HL-60 (cell line): ENCODE measurements around the gene LCK.

Experiments used
- DNase-seq, 2 experiments: peaks; one replicate each; pipeline ENCODE4 v3.0.0-alpha.2; 2010 to 2020; ENCODE audit warnings: low read depth in 1 of 2, low spot score in 1 of 2
- H3K27ac ChIP-seq: fragments of 250-450 bp; sonication (Bioruptor Pico); replicated peaks from 2 replicates; pipeline ENCODE4 v1.5.1; 2020; ENCODE audit warnings: mild to moderate bottlenecking, moderate library complexity
- H3K27me3 ChIP-seq: fragments of 250-450 bp; sonication (Bioruptor Pico); 2 replicates; pipeline ENCODE4 v1.5.1; 2021; ENCODE audit warnings: mild to moderate bottlenecking, moderate library complexity; ENCODE audit not compliant: insufficient read depth, poor library complexity, severe bottlenecking
- H3K4me3 ChIP-seq: replicated peaks from 2 replicates; pipeline ENCODE4 v1.5.1; 2011; ENCODE audit warnings: mild to moderate bottlenecking, control low read depth, low read length; ENCODE audit not compliant: insufficient read depth
- CTCF ChIP-seq: IDR thresholded peaks from one replicate; pipeline ENCODE4 v1.5.1; 2011; ENCODE audit warnings: low read length, control low read depth, inconsistent platforms; ENCODE audit not compliant: insufficient read depth
- GABPA ChIP-seq: IDR thresholded peaks from 2 replicates; pipeline ENCODE4 v1.6.1; 2012; ENCODE audit warnings: low read depth
- POLR2AphosphoS5 ChIP-seq: IDR thresholded peaks from 2 replicates; pipeline ENCODE4 v1.6.1; 2012; ENCODE audit warnings: low read depth
- SPI1 ChIP-seq: IDR thresholded peaks from 2 replicates; pipeline ENCODE4 v1.6.1; 2012; ENCODE audit warnings: low read depth, mild to moderate bottlenecking, borderline replicate concordance
- TF ChIP-seq, protein P1 (sequence below): IDR thresholded peaks from 2 replicates; pipeline ENCODE4 v1.6.1; 2012; ENCODE audit warnings: low read depth; ENCODE audit not compliant: insufficient replicate concordance

LCK gene

DNA sequence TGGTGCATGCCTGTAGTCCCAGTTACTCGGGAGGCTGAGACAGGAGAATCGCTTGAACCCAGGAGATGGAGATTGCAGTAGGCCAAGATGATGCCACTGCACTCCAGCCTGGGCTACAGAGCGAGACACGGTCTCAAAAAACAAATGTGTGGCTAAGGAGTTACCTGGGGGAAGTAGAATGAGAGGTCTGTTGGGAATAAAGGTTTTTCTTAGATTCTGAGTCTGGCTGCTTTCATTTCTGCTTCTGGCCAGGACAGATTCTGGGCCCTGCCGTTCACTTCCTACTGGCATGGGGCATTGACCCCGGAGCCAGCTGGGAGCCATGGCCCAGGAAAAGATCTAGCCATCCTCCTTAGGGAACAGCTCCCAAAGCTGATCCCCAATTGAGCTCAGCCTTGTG is 42.6 kb upstream of the LCK start:
- TF ChIP-seq SPI1 (no peak), POLR2AphosphoS5 (no peak; the same call in 1 of the 2 replicates), GABPA (no peak)
- no peak overlapping the region for H3K4me3 ChIP-seq
- H3K27me3 ChIP-seq = no peaks in the 10 kb centered on the region
- no peak for DNase-seq
- no peak overlapping the region for H3K27ac ChIP-seq

DNA sequence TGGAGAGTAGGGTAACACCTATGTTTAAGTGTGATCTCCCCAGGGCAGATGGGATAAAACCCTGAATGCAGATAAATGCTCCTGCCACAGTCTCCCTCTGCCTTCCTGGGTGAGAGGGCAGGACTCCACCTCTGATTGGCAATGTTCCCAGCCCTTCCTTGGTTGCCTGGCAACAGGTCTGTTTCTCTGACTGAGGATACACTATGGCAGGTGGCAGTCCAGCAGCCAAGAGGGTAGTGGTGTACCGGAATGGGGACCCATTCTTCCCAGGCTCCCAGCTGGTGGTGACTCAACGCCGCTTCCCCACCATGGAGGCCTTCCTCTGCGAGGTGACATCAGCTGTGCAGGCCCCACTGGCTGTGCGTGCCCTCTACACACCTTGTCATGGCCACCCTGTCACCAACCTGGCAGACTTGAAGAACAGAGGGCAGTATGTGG is 42.2 kb upstream of the LCK start, which contains the start of gene DCDC2B:
DCDC2B (plus strand) TSS at position 199 of the 438 bp plus-strand sequence; CDS start at position 204, 5 bp downstream.
- no peak for TF ChIP-seq CTCF
- TF ChIP-seq, protein P1, sequence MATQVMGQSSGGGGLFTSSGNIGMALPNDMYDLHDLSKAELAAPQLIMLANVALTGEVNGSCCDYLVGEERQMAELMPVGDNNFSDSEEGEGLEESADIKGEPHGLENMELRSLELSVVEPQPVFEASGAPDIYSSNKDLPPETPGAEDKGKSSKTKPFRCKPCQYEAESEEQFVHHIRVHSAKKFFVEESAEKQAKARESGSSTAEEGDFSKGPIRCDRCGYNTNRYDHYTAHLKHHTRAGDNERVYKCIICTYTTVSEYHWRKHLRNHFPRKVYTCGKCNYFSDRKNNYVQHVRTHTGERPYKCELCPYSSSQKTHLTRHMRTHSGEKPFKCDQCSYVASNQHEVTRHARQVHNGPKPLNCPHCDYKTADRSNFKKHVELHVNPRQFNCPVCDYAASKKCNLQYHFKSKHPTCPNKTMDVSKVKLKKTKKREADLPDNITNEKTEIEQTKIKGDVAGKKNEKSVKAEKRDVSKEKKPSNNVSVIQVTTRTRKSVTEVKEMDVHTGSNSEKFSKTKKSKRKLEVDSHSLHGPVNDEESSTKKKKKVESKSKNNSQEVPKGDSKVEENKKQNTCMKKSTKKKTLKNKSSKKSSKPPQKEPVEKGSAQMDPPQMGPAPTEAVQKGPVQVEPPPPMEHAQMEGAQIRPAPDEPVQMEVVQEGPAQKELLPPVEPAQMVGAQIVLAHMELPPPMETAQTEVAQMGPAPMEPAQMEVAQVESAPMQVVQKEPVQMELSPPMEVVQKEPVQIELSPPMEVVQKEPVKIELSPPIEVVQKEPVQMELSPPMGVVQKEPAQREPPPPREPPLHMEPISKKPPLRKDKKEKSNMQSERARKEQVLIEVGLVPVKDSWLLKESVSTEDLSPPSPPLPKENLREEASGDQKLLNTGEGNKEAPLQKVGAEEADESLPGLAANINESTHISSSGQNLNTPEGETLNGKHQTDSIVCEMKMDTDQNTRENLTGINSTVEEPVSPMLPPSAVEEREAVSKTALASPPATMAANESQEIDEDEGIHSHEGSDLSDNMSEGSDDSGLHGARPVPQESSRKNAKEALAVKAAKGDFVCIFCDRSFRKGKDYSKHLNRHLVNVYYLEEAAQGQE = no peak
- no peak for TF ChIP-seq GABPA
- no peak for TF ChIP-seq POLR2AphosphoS5
- TF ChIP-seq SPI1 = no peak
- Histone ChIP-seq H3K27me3 (no peaks in the 10 kb centered on the region), H3K27ac (no peak within 1 kb of the TSS), H3K4me3 (no peak within 1 kb of the TSS)
- peak in 1 of 2 experiments; percentile 14 for DNase-seq

GRCh38 chr1:32215629-32216480 is 35.2 kb upstream of the LCK start:
- TF ChIP-seq CTCF = peak; percentile 91
- TF ChIP-seq, protein P1 = no peak

GRCh38 chr1:32216566-32216965 is 34.5 kb upstream of the LCK start:
- no peak overlapping the region; the same call in 1 of the 2 replicates for H3K27ac ChIP-seq
- peak in 1 of 2 experiments; percentile 44 for DNase-seq
- H3K4me3 ChIP-seq = no peak overlapping the region
- H3K27me3 ChIP-seq = no peaks in the 10 kb centered on the region
- TF ChIP-seq GABPA (no peak), SPI1 (peak; percentile 76; the same call in 1 of the 2 replicates), CTCF (no peak)

More at GRCh38 chr1:32215629-32216480, 35.2 kb upstream of the LCK start:
- H3K4me3 ChIP-seq = no peak overlapping the region
- no peaks in the 10 kb centered on the region for H3K27me3 ChIP-seq
- H3K27ac ChIP-seq = no peak overlapping the region; the same call in 1 of the 2 replicates
- DNase-seq = peak in 1 of 2 experiments; percentile 65
